AG04450 (cell line): ENCODE results near the gene UQCC3. TPM values are rescaled to one million over a fixed set of nuclear protein-coding genes. Genes with fewer than 3 reads are reported as not detected.
"Not testable (repeated sequence)": the region's sequence is repeated elsewhere in the genome, so short reads cannot be mapped to it uniquely, and the experiment has no call there.

Source experiments
- CTCF ChIA-PET: fragments of 300-600, 350-600 bp; formaldehyde crosslinking; extraction: SDS; loops from one replicate; lab custom pipeline; 2022; ENCODE audit warnings: antibody characterized with exemption, inconsistent platforms; lab: Charles Lee
- POLR2A ChIA-PET: fragments of 350-600 bp; formaldehyde crosslinking; extraction: SDS; loops from one replicate; lab custom pipeline; 2021; ENCODE audit warnings: antibody characterized with exemption, inconsistent platforms; lab: Yijun Ruan, JAX
- DNase-seq: peaks from one replicate; pipeline ENCODE4 v3.0.0-alpha.2; 2011; ENCODE audit warnings: low read depth, low spot score
- H3K27ac ChIP-seq: one replicate; pipeline ENCODE4 v1.5.1; 2012; ENCODE audit warnings: low read depth, low read length, control low read depth
- H3K27me3 ChIP-seq: one replicate; pipeline ENCODE4 v1.6.0; 2012; ENCODE audit warnings: low read length; ENCODE audit not compliant: control insufficient read depth, insufficient read depth
- H3K4me3 ChIP-seq: 2 replicates; pipeline ENCODE4 v1.5.1; 2011; ENCODE audit warnings: mild to moderate bottlenecking, low read depth, low read length, control low read depth
- H3K9me3 ChIP-seq: 2 replicates; pipeline ENCODE4 v1.5.1; 2012; ENCODE audit warnings: low read length; ENCODE audit not compliant: control insufficient read depth, insufficient read depth
- polyA plus RNA-seq: library from polyadenylated mRNA; depleted of rRNA; stranded (reverse); fragments of >200 nt; gene quantifications from 2 replicates; pipeline ENCODE4 v1.2.3, GENCODE V29; 2011
- TF ChIP-seq, protein P1 (sequence below): IDR thresholded peaks from 2 replicates; pipeline ENCODE4 v1.5.1; 2011; ENCODE audit warnings: low read depth, low read length, control low read depth, inconsistent platforms

The UQCC3 gene
- polyA plus RNA-seq, 1 experiment, result 6.2 TPM

DNA sequence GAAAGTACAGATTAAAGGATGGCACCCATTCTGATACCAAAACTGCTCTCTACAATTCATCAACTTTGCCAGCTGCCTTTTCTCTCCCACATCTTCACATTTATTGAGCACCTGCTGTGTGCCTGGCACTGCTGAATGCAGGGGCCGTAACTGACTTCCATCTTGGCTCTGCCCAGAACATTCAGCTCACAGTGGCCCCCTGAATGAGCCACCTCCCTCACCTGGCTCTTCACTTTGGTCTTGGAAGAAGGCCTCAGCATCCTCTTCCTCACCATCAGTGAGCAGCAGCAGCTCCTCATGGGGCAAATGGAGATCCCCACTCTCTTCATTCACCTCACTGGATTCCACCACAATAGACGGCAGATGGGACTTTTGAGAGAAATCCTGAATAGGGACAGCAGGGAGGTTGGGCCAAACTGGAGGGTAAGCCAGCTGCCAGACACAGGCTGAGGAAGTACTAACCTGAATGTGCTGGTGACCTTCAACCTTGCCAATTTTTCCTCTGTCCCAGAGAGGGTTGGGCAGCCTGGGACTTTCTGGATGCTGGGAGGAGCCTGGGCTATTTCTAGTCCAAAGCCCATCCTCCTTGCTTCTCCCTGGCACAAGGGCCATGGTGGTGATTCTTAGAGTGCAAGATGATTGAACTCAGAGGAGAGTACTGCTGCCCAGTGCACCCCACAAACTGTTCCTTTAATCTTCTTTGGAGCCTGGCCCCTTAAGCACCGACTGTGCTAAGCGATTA lies 1.9 kb upstream of the UQCC3 start:
- TF ChIP-seq, protein P1, sequence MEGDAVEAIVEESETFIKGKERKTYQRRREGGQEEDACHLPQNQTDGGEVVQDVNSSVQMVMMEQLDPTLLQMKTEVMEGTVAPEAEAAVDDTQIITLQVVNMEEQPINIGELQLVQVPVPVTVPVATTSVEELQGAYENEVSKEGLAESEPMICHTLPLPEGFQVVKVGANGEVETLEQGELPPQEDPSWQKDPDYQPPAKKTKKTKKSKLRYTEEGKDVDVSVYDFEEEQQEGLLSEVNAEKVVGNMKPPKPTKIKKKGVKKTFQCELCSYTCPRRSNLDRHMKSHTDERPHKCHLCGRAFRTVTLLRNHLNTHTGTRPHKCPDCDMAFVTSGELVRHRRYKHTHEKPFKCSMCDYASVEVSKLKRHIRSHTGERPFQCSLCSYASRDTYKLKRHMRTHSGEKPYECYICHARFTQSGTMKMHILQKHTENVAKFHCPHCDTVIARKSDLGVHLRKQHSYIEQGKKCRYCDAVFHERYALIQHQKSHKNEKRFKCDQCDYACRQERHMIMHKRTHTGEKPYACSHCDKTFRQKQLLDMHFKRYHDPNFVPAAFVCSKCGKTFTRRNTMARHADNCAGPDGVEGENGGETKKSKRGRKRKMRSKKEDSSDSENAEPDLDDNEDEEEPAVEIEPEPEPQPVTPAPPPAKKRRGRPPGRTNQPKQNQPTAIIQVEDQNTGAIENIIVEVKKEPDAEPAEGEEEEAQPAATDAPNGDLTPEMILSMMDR, result no peak
- no peaks in the 10 kb centered on the region for H3K27me3 ChIP-seq
- H3K4me3 ChIP-seq, result no peak overlapping the region
- ChIA-PET POLR2A (interaction anchor here (0.7 to 1.8 kb wide), 5 partner anchors 10 to 1040 kb away, joined by 4 to 7 read pairs (median 5); partner anchors contain the start of genes EEF1G, GANAB, UBXN1 and ZBTB3), CTCF (interaction anchor here (0.6 to 1.5 kb wide), 3 partner anchors 12 to 275 kb away, joined by 3 to 5 read pairs (median 3); no protein-coding TSS in a partner anchor)
- H3K9me3 ChIP-seq, result peaks cover 3% of the 10 kb centered on the region; the same call in 1 of the 2 replicates
- no peak for DNase-seq
- peak overlapping the region; percentile 39 for H3K27ac ChIP-seq

DNA sequence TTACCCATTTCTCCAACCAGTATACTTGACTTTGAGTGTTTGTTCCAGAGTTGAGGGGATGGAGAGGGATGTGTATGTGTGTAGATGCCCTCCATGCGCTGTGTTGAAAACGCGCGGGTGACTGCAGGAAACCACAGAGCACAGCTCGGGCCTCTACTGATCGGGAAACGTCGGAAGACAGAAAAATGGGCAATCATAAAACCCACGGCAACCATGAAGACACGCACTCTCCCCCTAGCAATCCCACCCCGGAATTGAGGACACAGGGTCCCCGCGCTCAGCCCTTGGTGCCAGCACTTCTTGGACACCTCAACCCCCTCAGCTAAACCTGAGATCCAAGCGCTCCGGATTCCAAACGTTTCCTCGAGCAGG lies 251 bp upstream of the UQCC3 start:
- CTCF ChIA-PET, result interaction anchor here (1.5 to 2.1 kb wide), 2 partner anchors 9 to 277 kb away, joined by 3 to 13 read pairs; no protein-coding TSS in a partner anchor
- TF ChIP-seq, protein P1, result no peak
- H3K9me3 ChIP-seq, result no peaks in the 10 kb centered on the region; the same call in 1 of the 2 replicates
- peak overlapping the region; percentile 81 for H3K27ac ChIP-seq
- no peak for DNase-seq
- POLR2A ChIA-PET, result interaction anchor here (0.6 to 2.2 kb wide), 17 partner anchors 10 to 170 kb away, joined by 3 to 17 read pairs (median 5); partner anchors contain the start of genes B3GAT3, EEF1G, HNRNPUL2 and INTS5
- H3K27me3 ChIP-seq, result no peaks in the 10 kb centered on the region
- H3K4me3 ChIP-seq, result peak overlapping the region; percentile 84

DNA sequence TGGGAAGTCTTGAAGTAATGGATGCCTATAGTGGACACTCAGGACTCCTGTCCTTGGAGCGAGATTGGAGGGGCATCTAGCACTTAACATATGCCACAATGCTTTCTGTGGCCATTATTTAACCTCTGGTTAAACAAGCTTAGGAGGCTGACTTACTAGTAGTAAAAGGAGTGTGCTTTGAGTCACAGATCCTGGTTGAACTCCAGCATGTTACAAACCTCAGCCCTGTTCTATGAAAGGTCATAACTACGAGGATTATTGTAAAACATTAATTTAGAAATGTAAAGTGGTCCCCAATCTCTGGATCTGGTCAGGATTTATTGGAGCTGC lies 1.7 kb downstream of the UQCC3 start:
- Histone ChIP-seq H3K4me3 (no peak overlapping the region), H3K9me3 (no peaks in the 10 kb centered on the region; the same call in 1 of the 2 replicates), H3K27ac (no peak overlapping the region), H3K27me3 (no peaks in the 10 kb centered on the region)
- POLR2A ChIA-PET, result interaction anchor here (1.3 to 5.6 kb wide), 3 partner anchors 8 to 20 kb away, joined by 3 to 50 read pairs (median 13); partner anchors contain the start of genes C11orf98, CSKMT, INTS5 and LRRN4CL
- DNase-seq, result no peak
- TF ChIP-seq, protein P1, result no peak
- CTCF ChIA-PET, result interaction anchor here (1.8 kb wide), 1 partner anchor 21 kb away, joined by 5 read pairs; no protein-coding TSS in a partner anchor

DNA sequence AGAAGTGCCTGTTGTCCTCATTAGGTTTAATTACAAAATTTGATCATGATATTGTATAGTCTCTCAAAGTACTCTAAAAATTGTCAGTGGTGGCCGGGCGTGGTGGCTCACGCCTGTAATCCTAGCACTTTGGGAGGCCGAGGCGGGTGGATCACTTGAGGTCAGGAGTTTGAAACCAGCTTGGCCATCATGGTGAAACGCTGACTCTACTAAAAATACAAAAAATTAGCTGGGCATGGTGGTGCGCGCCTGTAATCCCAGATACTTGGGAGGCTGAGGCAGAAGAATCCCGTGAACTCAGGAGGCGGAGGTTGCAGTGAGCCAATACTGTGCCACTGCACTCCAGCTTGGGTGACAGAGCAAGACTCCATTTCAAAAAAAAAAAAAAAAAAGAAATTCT lies 3.9 kb downstream of the UQCC3 start:
- CTCF ChIA-PET, result interaction anchor here (1.0 kb wide), 1 partner anchor 21 kb away, joined by 3 read pairs; no protein-coding TSS in a partner anchor
- H3K27ac ChIP-seq, result not testable (repeated sequence)
- POLR2A ChIA-PET, result interaction anchor here (0.6 to 5.6 kb wide), 3 partner anchors 11 to 42 kb away, joined by 3 to 50 read pairs (median 6); partner anchors contain the start of genes C11orf98 and CSKMT

DNA sequence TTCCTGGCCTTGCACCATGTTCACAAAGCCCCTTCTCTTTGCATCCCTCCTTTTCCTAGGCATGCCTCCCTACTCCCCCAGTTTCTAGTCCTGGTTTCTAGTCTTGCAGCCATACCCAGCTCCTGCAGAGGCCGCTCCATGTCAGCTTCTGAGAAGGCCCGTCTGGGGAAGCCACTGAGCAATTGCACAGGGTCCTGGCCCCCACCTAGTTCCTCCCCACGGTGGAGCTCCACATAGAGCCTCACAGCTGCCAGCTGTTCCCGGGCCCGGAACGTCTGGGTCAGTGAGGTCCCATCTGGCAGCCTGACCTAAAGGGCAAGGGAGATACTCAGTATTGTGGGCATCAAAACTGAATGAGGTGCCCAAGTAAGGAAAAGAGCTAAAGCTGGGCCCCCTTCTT lies 5.2 kb downstream of the UQCC3 start:
- no peaks in the 10 kb centered on the region for H3K27me3 ChIP-seq
- H3K4me3 ChIP-seq, result no peak overlapping the region
- TF ChIP-seq, protein P1, result no peak
- H3K27ac ChIP-seq, result no peak overlapping the region
- no peak for DNase-seq
- ChIA-PET POLR2A (interaction anchor here (0.8 to 5.6 kb wide), 3 partner anchors 12 to 155 kb away, joined by 4 to 50 read pairs (median 10); partner anchors contain the start of genes C11orf98, CSKMT, LRRN4CL and STX5), CTCF (interaction anchor here (0.7 kb wide), 1 partner anchor 12 kb away, joined by 3 read pairs; the partner anchor contains the start of genes C11orf98 and CSKMT)
- H3K9me3 ChIP-seq, result peaks cover 4% of the 10 kb centered on the region; the same call in 1 of the 2 replicates

More for the DNA sequence above, 3.9 kb downstream of the UQCC3 start:
- H3K27me3 ChIP-seq, H3K9me3 ChIP-seq, DNase-seq, H3K4me3 ChIP-seq: not testable (repeated sequence)
